ENCODE measurements around the gene TEX51. TPM values are rescaled to one million over a fixed set of nuclear protein-coding genes. Genes with fewer than 3 reads are reported as not detected.

TEX51 gene
- total and polyA plus RNA-seq, 12 donors = not detected

- Histone ChIP-seq H3K27me3 (no peaks in the 10 kb centered on the region), H3K9me3 (replicated peaks in 1 of 3) (no peaks in the 10 kb centered on the region), H3K4me3 (no peak overlapping the region), H3K4me1 (replicated peaks in 1 of 2) (no peaks in the 10 kb centered on the region), H3K27ac (no peak overlapping the region), H3K36me3 (replicated peaks in 1 of 2) (no peaks in the 10 kb centered on the region)
- DNase-seq = peak in 3 of 7 donors; percentile 7 to 17 (median 11)
- intact Hi-C loops (cut with DNase I) = no loop called here
- TF ChIP-seq, protein P1, sequence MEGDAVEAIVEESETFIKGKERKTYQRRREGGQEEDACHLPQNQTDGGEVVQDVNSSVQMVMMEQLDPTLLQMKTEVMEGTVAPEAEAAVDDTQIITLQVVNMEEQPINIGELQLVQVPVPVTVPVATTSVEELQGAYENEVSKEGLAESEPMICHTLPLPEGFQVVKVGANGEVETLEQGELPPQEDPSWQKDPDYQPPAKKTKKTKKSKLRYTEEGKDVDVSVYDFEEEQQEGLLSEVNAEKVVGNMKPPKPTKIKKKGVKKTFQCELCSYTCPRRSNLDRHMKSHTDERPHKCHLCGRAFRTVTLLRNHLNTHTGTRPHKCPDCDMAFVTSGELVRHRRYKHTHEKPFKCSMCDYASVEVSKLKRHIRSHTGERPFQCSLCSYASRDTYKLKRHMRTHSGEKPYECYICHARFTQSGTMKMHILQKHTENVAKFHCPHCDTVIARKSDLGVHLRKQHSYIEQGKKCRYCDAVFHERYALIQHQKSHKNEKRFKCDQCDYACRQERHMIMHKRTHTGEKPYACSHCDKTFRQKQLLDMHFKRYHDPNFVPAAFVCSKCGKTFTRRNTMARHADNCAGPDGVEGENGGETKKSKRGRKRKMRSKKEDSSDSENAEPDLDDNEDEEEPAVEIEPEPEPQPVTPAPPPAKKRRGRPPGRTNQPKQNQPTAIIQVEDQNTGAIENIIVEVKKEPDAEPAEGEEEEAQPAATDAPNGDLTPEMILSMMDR (IDR thresholded peaks at IDR 0.05) = no peak
- no peak for TF ChIP-seq POLR2A (IDR thresholded peaks at IDR 0.05)
- WGBS, 4 donors = 77 to 86% (median 82%) methylated on average over 9 of the region's 9 CpGs
Measured at GRCh38 chr2:126894585-126895182, 4.0 kb upstream of the TEX51 start.

GRCh38 chr2:126895336-126895735 is 3.4 kb upstream of the TEX51 start:
- intact Hi-C loops (cut with DNase I) = no loop called here
- Histone ChIP-seq H3K27ac (no peak overlapping the region), H3K4me3 (no peak overlapping the region), H3K27me3 (no peaks in the 10 kb centered on the region), H3K9me3 (replicated peaks in 1 of 3) (no peaks in the 10 kb centered on the region), H3K4me1 (replicated peaks in 1 of 2) (no peaks in the 10 kb centered on the region), H3K36me3 (replicated peaks in 1 of 2) (no peaks in the 10 kb centered on the region)
- DNase-seq = peak in 2 of 7 donors; percentile 3 to 23
- WGBS, 4 donors = 48 to 67% (median 53%) methylated on average over 4 of the region's 4 CpGs
- TF ChIP-seq, protein P1 (IDR thresholded peaks at IDR 0.05) = no peak
- TF ChIP-seq POLR2A (IDR thresholded peaks at IDR 0.05) = no peak

DNA sequence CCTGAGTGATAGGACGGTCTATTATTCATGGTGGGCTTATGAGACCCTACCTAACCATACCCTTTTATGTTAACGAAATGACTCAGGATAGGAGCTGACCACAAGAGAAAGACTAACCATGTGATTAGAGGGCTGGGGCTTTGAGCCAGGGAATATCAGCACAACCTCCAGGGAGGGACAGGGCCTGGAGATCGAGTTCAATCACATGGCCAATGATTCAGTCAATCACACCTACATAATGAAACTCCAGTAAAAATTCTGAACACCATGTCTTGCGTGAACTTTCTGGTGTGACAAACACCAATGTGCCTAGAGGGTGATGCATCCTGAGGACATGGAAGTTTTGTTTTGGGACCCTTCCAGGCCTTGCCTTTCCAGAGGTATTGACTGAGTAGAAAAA is 2.2 kb upstream of the TEX51 start:
- 57 to 74% (median 69%) methylated on average over 4 of the region's 4 CpGs for WGBS, 4 donors
- no peak for TF ChIP-seq POLR2A (IDR thresholded peaks at IDR 0.05)
- TF ChIP-seq, protein P1 (IDR thresholded peaks at IDR 0.05) = no peak
- H3K36me3 ChIP-seq (replicated peaks in 1 of 2) = no peaks in the 10 kb centered on the region

GRCh38 chr2:126899616-126900185 is 1.0 kb downstream of the TEX51 start:
- no peak overlapping the region for H3K27ac ChIP-seq
- WGBS, 4 donors = 69 to 88% (median 80%) methylated on average over 4 of the region's 4 CpGs
- no peak overlapping the region for H3K4me3 ChIP-seq
- no peaks in the 10 kb centered on the region for H3K4me1 ChIP-seq (replicated peaks in 1 of 2)
- intact Hi-C loops (cut with DNase I) = no loop called here
- DNase-seq = peak in 2 of 7 donors; percentile 4 to 27
- TF ChIP-seq, protein P1 (IDR thresholded peaks at IDR 0.05) = no peak
- TF ChIP-seq POLR2A (IDR thresholded peaks at IDR 0.05) = no peak
- H3K27me3 ChIP-seq = no peaks in the 10 kb centered on the region
- no peaks in the 10 kb centered on the region for H3K9me3 ChIP-seq (replicated peaks in 1 of 3)
- H3K36me3 ChIP-seq (replicated peaks in 1 of 2) = no peaks in the 10 kb centered on the region

More for the DNA sequence above, 2.2 kb upstream of the TEX51 start:
- no peaks in the 10 kb centered on the region for H3K27me3 ChIP-seq
- intact Hi-C loops (cut with DNase I) = no loop called here
- no peak overlapping the region for H3K27ac ChIP-seq
- no peaks in the 10 kb centered on the region for H3K4me1 ChIP-seq (replicated peaks in 1 of 2)
- H3K9me3 ChIP-seq (replicated peaks in 1 of 3) = no peaks in the 10 kb centered on the region
- no peak overlapping the region for H3K4me3 ChIP-seq
- DNase-seq = peak in 1 of 7 donors; percentile 23
